Dedifferentiated amniotic fluid mesenchymal stem cell (primary cell): ENCODE data around the gene EP400.

ENCODE experiments used
- DNase-seq: peaks from one replicate; pipeline ENCODE4 v3.0.0-alpha.2; 2016; ENCODE audit errors: extremely low spot score

Gene EP400

GRCh38 chr12:132020292-132020691 is 70.5 kb downstream of the EP400 start:
- DNase-seq = no peak

- DNase-seq = no peak
These were observed 71.5 kb downstream of the EP400 start for GRCh38 chr12:132021031-132021871.

- DNase-seq = no peak
These were observed 72.2 kb downstream of the EP400 start for GRCh38 chr12:132021965-132022364.

GRCh38 chr12:132023658-132024057 is 73.9 kb downstream of the EP400 start:
- no peak for DNase-seq

- DNase-seq = no peak
These were observed 75.0 kb downstream of the EP400 start for GRCh38 chr12:132024758-132025157.

GRCh38 chr12:132025526-132025925 is 75.8 kb downstream of the EP400 start:
- no peak for DNase-seq

GRCh38 chr12:132026061-132026795 is 76.5 kb downstream of the EP400 start:
- DNase-seq = no peak

GRCh38 chr12:132026796-132027500 is 77.2 kb downstream of the EP400 start:
- DNase-seq = no peak

GRCh38 chr12:132027636-132028035 is 77.9 kb downstream of the EP400 start:
- no peak for DNase-seq

- DNase-seq = no peak
These were observed 78.4 kb downstream of the EP400 start for GRCh38 chr12:132028111-132028510.

GRCh38 chr12:132029503-132030300 is 80.0 kb downstream of the EP400 start:
- DNase-seq = no peak

GRCh38 chr12:132030367-132031038 is 80.8 kb downstream of the EP400 start:
- DNase-seq = no peak

GRCh38 chr12:132033627-132034026 is 83.9 kb downstream of the EP400 start:
- no peak for DNase-seq

GRCh38 chr12:132036063-132036683 is 86.4 kb downstream of the EP400 start:
- no peak for DNase-seq

GRCh38 chr12:132040906-132041606 is 91.3 kb downstream of the EP400 start:
- no peak for DNase-seq

GRCh38 chr12:132043216-132043615 is 93.5 kb downstream of the EP400 start:
- DNase-seq = no peak

GRCh38 chr12:132043770-132044467 is 94.2 kb downstream of the EP400 start:
- no peak for DNase-seq

- DNase-seq = no peak
These were observed 95.1 kb downstream of the EP400 start for GRCh38 chr12:132044661-132045412.

- DNase-seq = no peak
These were observed 96.0 kb downstream of the EP400 start for GRCh38 chr12:132045751-132046150.
